Mammary epithelial cell (primary cell): ENCODE data around the gene SPPL2B.

Source experiments
- EZH2 ChIP-seq: IDR thresholded peaks from 2 replicates; pipeline ENCODE4 v1.6.1; 2012; ENCODE audit warnings: low read length, inconsistent platforms, borderline replicate concordance
- TF ChIP-seq, protein P1 (sequence below), 2 donors: IDR thresholded peaks in 1 of 2; conservative IDR thresholded peaks in 1 of 2; 2 replicates each; pipeline ENCODE4 v1.5.1; 2011 to 2012; ENCODE audit warnings: inconsistent platforms in 2 of 2, low read length in 2 of 2, mild to moderate bottlenecking in 2 of 2, control low read depth in 1 of 2, low read depth in 1 of 2; ENCODE audit not compliant: insufficient read depth in 1 of 2; ENCODE audit errors: extremely low read depth in 1 of 2

DNA sequence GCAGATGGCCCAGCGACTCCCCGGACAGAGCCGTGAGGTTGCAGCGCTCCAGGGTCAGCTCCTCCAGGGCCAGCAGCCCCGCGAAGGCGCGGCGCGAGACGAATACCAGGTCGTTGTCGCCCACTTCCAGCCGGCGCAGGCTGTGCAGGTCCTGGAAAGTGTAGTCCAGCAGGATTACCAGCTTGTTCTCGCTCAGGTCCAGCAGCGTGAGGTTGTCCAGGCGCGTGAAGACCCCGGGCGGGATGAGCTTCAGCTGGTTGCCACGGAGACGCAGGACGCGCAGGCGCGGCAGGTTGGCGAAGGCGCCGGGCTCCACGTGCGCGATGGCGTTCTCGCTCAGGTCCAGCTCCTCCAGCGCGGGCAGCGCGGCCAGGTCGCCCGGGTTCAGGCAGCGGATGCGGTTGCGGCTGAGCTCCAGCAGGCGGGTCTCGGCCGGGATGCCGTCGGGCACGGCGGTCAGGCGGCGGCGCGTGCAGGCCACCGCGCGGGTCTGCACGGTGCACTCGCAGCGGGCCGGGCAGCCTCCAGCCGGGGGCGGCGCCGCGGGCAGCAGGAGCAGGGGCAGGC, 37.2 kb upstream of the SPPL2B start:
- TF ChIP-seq, protein P1, sequence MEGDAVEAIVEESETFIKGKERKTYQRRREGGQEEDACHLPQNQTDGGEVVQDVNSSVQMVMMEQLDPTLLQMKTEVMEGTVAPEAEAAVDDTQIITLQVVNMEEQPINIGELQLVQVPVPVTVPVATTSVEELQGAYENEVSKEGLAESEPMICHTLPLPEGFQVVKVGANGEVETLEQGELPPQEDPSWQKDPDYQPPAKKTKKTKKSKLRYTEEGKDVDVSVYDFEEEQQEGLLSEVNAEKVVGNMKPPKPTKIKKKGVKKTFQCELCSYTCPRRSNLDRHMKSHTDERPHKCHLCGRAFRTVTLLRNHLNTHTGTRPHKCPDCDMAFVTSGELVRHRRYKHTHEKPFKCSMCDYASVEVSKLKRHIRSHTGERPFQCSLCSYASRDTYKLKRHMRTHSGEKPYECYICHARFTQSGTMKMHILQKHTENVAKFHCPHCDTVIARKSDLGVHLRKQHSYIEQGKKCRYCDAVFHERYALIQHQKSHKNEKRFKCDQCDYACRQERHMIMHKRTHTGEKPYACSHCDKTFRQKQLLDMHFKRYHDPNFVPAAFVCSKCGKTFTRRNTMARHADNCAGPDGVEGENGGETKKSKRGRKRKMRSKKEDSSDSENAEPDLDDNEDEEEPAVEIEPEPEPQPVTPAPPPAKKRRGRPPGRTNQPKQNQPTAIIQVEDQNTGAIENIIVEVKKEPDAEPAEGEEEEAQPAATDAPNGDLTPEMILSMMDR (conservative IDR thresholded peaks at IDR 0.05 in 1 of 2, IDR thresholded peaks at IDR 0.05 in 1 of 2; ENCODE audit: extremely low read depth in 1 of 2, insufficient read depth in 1 of 2, low read depth in 1 of 2, low read length in 2 of 2), result no peak
- TF ChIP-seq EZH2, result no peak
